VCaP (cell line): ENCODE measurements around the gene SREBF2.

Experiments
- H3K27ac ChIP-seq: fragments of 450-650 bp; 2 replicates; pipeline ENCODE4 v1.5.1; 2017
- TF ChIP-seq, protein P1 (sequence below): fragments of 450-650 bp; conservative IDR thresholded peaks from 2 replicates; pipeline ENCODE4 v1.5.1; 2017; ENCODE audit warnings: mild to moderate bottlenecking, moderate library complexity

The SREBF2 gene

DNA sequence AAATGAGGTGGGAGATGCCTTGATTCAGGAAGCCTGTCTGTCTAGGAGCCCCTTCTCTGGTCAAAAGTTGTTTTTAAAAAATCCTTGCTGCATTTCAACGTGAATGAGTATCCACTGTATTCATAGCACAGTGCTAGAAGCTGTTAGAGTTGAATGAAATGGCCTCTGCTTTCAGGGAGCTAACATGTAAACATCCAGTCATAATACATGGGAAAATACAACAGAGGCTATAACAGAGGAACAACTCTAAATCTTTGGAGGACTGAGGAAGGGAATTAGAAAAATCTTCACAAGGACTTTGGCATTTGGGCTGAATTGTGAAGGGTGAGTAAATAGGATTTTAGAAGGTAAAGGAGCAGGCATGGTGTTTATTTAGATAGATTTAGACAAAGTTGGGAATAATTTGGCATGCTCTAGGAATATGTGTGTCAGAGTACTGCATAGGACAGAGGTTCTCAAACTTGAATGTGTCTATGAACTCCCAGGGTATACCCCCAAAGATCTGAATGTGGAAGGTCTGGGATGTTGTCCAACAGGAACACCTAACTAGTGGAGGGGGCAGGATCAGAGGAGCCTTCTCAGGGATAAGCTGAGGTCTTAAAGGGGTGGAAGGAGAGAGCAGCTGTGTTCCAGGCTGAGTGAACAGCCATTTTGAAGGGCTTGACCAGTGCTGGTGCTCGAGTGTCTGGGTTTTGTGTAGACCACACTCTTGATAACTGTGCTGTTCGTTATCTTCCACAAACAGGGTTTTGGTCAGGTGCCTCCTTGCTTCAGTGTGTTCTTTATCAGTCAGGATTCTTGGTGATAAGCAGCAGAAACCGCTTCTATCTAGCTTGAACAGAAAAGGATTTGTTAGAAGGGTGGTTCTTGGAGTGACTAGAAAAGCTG is 12.7 kb downstream of the SREBF2 start:
- TF ChIP-seq, protein P1, sequence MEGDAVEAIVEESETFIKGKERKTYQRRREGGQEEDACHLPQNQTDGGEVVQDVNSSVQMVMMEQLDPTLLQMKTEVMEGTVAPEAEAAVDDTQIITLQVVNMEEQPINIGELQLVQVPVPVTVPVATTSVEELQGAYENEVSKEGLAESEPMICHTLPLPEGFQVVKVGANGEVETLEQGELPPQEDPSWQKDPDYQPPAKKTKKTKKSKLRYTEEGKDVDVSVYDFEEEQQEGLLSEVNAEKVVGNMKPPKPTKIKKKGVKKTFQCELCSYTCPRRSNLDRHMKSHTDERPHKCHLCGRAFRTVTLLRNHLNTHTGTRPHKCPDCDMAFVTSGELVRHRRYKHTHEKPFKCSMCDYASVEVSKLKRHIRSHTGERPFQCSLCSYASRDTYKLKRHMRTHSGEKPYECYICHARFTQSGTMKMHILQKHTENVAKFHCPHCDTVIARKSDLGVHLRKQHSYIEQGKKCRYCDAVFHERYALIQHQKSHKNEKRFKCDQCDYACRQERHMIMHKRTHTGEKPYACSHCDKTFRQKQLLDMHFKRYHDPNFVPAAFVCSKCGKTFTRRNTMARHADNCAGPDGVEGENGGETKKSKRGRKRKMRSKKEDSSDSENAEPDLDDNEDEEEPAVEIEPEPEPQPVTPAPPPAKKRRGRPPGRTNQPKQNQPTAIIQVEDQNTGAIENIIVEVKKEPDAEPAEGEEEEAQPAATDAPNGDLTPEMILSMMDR, result no peak
- H3K27ac ChIP-seq, result peak overlapping the region; percentile 81

DNA sequence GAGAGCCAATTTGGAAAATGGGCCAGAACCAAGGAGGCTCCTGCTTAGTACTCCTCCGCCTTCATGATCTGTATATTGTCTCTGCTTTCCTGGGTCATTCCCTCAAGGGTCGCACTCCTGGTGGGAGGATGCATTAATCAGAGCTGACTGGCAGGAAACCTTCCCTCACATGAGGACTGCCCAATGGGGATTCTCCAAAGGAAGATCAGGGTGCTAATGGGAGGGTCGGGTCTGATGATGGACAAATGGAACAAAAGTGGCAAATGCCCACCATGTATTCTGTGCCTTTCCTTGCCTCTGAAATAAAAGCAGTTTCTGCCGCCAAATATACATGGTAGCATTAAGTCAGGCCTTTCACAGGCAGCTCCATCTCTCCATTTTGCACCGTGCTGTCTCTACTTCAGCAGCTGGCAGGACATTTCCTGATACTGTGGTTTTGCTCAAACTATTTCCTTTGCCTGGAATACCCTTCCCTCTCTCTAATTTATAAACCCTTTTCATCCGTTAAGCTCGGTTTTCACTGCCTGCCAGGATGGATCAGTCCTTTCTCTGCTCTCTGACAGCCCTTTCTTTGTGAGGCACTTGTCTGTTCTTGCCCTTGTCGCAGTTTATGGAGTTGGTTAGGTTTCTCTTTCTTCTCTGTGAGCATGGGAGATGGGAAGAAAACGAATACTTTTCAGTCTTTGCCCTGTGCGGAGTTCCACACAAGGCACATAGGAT is 13.5 kb downstream of the SREBF2 start:
- TF ChIP-seq, protein P1, result no peak
- peak overlapping the region; percentile 81 for H3K27ac ChIP-seq

DNA sequence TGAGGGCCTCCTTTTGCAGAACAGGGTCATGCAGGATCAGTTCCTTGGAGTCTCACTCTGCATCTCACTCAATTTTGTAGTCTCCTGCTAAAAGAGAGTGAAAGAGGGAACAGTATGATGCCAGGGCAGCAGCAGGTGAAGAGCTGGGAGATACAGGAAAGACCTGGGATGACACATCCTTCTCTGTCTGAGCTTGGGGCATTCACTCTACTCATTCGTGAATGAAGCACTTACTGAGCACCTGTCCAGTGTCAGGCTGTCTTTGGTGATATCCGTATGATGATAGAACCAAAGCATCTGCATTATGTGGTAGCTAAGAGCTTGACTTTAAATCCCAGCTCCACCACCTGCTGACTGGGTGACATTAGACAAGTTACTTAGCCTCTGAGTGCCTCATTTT is 14.4 kb downstream of the SREBF2 start:
- H3K27ac ChIP-seq, result peak overlapping the region; percentile 81
- TF ChIP-seq, protein P1, result no peak

DNA sequence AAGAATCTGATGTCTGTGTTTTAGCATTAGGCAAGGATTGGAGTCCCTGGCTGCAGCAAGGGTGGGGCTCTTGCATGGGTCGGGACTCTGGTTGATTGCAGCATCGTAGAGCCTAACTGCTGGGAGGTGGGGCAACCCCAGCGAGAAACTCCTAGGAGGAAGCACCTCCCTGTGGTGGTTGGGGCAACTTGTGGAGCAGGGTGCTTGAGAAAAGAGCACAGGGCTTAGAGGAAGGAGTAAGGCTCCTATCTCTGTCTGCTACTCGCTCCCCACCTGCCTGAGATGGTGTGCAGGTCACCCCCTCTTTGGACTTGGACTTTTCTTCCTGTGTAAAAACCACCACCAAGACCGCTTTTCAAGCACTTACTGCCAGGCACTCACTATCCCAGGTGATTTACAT is 15.6 kb downstream of the SREBF2 start:
- TF ChIP-seq, protein P1, result no peak
- H3K27ac ChIP-seq, result no peak overlapping the region

DNA sequence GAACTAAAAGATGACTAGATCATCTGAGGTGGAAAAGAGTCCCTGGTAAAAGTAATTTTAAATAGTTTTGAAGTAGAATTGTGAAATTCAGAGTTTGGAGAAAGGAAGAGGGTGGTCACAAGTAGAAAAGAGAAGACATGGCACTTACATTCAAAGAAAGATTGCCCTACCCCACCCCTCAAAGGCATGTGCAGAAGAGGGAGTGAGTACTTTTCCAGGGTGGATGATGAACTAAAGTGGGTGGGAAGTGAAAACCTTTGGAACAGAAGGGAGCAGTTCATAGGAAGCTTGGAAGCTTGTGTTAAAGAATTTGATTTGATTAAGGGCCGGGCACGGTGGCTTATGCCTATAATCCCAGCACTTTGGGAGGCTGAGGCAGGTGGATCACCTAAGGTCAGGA is 23.6 kb downstream of the SREBF2 start:
- no peak overlapping the region for H3K27ac ChIP-seq
- TF ChIP-seq, protein P1, result no peak

DNA sequence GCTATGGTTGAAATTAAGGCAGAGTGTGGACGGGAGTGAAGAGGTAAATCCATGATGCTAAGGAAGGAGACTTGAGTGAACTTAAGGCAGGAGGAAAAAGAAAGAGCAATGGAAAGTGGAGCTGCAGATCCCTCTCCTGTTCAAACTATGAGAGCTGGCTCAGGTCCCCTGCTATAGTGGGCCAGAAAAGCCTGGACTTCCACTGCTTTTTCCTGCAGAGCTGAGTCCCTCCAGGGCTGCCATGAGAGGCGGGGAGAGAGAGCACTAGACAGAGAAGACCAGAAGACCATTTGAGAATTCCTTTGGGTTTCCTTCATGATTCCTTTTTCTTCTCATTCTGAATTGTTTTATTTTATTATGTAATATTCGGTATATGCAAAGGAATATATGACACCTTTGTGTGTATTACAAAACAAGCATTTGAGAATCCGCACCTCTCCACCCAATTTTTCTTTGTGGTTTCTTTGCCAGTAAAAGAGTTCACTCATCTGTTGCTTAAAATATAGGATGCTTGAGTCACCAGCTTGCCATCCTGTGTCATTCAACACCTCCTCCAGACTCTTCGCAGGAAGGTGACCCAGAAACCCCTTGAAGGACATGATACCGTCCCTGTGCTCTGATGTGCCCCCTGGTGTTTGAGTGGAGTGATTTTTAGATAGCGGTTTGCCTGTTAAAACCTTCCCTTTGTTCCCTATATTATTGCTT is 24.4 kb downstream of the SREBF2 start:
- H3K27ac ChIP-seq, result no peak overlapping the region
- TF ChIP-seq, protein P1, result peak; percentile 55

DNA sequence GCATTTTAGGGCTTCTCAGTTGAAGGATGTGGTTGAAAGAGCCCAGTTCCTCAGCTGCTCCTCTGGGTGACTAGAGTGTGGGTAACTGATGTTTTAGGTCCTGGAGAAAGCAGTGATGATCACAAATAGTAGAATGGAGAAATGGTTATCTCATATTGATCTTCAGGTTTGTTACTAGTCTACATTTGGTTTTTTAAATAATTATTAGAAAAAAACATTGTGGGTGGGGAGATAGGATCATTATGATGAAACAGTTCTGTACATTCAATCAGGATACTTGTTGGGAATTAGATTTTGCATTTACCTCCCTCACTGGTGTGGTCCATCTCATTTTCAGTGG is 24.9 kb downstream of the SREBF2 start:
- H3K27ac ChIP-seq, result no peak overlapping the region
- TF ChIP-seq, protein P1, result no peak; the same call in 1 of the 2 replicates
